Ovary (tissue), 9 donors: ENCODE results near the gene SSR4. TPM values are rescaled to one million over a fixed set of nuclear protein-coding genes. Genes with fewer than 3 reads are reported as not detected.

ENCODE experiments used
- DNase-seq, 5 donors: peaks; one replicate each; pipeline ENCODE4 v3.0.0-alpha.2; 2019 to 2020
- H3K27ac ChIP-seq, 2 donors: fragments of 200-600 bp; one replicate each; pipeline versions ENCODE4 v1.5.1 to v1.8.0; 2019 to 2022
- H3K27me3 ChIP-seq: fragments of 200-600 bp; one replicate; pipeline ENCODE4 v1.8.0; 2022
- H3K36me3 ChIP-seq: fragments of 200-600 bp; sonication (generic); one replicate; pipeline ENCODE4 v1.5.1; 2019
- H3K4me1 ChIP-seq: one replicate; pipeline ENCODE4 v1.8.1; 2013; ENCODE audit warnings: mild to moderate bottlenecking, moderate library complexity; ENCODE audit not compliant: insufficient read depth
- H3K4me3 ChIP-seq: fragments of 200-600 bp; sonication (generic); one replicate; pipeline ENCODE4 v1.5.1; 2017
- H3K9me3 ChIP-seq, 2 donors: fragments of 200-600 bp in 1 of 2; sonication (generic) in 1 of 2; one replicate each; pipeline versions ENCODE4 v1.5.1 to v1.8.1; 2013 to 2019; ENCODE audit warnings: mild to moderate bottlenecking in 1 of 2, moderate library complexity in 1 of 2
- CTCF ChIP-seq, 3 donors: fragments of 450-650 bp in 2 of 3; fragments of 200-600 bp in 1 of 3; IDR thresholded peaks; one replicate each; pipeline versions ENCODE4 v1.5.1 to v1.8.0; 2016 to 2022; ENCODE audit warnings: antibody characterized with exemption in 3 of 3, mild to moderate bottlenecking in 1 of 3
- EP300 ChIP-seq: sonication (generic); formaldehyde crosslinking; IDR thresholded peaks from one replicate; pipeline ENCODE4 v1.6.1; 2017; ENCODE audit warnings: antibody characterized with exemption
- POLR2A ChIP-seq: fragments of 450-650 bp; IDR thresholded peaks from one replicate; pipeline ENCODE4 v1.6.1; 2017; ENCODE audit warnings: antibody characterized with exemption, mild to moderate bottlenecking, moderate library complexity
- WGBS, 3 donors: extraction: QIAGEN DNeasy Blood & Tissue Kit in 1 of 3; methylation state at CpG; one replicate each; pipeline versions ENCODE4 v1.1.5 to v1.1.7; 2013 to 2017; 5-methylcytosine and 5-hydroxymethylcytosine counted together
- intact Hi-C, 4 donors: fragments of 100-400 bp; cut with DNase I; formaldehyde crosslinking; loops; one replicate each; pipeline versions ENCODE4 v1.11.0 to v1.15.1; 2022 to 2023
- polyA plus RNA-seq, 2 donors: library from polyadenylated mRNA; stranded (reverse); fragments of 200-250 nt in 1 of 2; fragments of 350-450 nt in 1 of 2; fragmentation: Illumina TruSeq in 1 of 2; extraction: RNeasy Lipid Tissue Mini Kit (QIAGEN cat#74804) in 1 of 2; gene quantifications; one replicate each; pipeline ENCODE4 v1.2.3, GENCODE V29; 2013 to 2014
- total RNA-seq, 7 donors: library from RNA; depleted of rRNA in 2 of 7; stranded (reverse); fragments of >200 nt in 2 of 7; fragmentation: NEBNext Ultra II Directional in 3 of 7; extraction: Animal tissue kit (Norgen Biotek cat#: 25700) in 3 of 7; gene quantifications; one replicate each; pipeline versions ENCODE4 v1.1.0 to v1.2.4, GENCODE V29; 2016 to 2023
- donor health status: DM: no; HTN: no; CAD: no; lungs with moderate emphysema.
- donor health status: DM: no; HTN: no; CAD: no.
- donor health status: Bipolar disorder and iron deficiency.
- donor health status: DM: yes; HTN: yes; CAD: no.
- donor health status: DM: no; HTN: no; CAD: no.
- donor health status: DM: yes; HTN: yes; CAD: no.

The SSR4 gene
- total and polyA plus RNA-seq, 9 donors = 120 to 261 (median 155) TPM

DNA sequence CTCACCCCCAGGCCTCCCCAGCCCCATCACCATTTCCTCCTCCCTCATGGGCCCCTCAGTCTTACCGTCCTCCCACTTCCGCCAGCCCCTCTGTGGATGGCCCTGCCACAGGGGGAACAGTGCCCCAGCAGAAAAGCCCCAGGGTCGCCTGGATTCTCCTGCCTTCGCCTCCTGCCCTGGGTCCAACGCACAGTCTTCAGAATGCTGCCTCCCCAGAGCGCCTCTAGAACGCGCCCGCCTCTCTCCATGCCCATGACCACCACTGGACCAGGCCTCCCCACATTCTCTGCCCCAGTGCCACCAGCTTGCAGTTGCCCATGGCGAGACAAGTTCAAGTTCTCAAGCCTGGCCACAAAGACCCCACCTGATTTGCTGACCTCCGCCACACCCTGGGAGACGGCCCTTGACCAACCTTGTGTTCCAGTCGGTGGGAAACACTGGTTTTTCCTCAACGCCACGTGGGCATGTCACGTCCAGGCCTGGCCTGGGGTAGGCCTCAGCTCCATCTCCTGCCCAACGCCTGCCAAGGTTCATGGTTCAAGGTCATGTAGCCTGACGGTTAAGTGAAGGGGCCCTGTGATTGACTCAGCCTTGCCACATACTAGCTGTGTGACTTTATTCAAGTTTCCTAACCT, 31.1 kb upstream of the SSR4 start:
- intact Hi-C loops = loop anchor here in 1 of 4 donors (5.0 kb wide), 1 partner anchor 189 kb away; no protein-coding TSS in a partner anchor
- Histone ChIP-seq H3K4me1 (no peaks in the 10 kb centered on the region), H3K27me3 (no peaks in the 10 kb centered on the region), H3K27ac (no peak overlapping the region), H3K4me3 (no peak overlapping the region), H3K9me3 (no peaks in the 10 kb centered on the region), H3K36me3 (no peaks in the 10 kb centered on the region)
- DNase-seq = peak in 2 of 5 donors; percentile 28 to 35
- TF ChIP-seq POLR2A (no peak), EP300 (no peak), CTCF (IDR thresholded peaks at IDR 0.05) (no peak)
- WGBS, 3 donors = 85 to 88% (median 88%) methylated on average over 18 of the region's 18 CpGs

- peak; percentile 64 to 81 (median 74) for DNase-seq
- TF ChIP-seq POLR2A (peak; percentile 10), EP300 (no peak), CTCF (IDR thresholded peaks at IDR 0.05) (peak; percentile 58 to 71 (median 66))
- Histone ChIP-seq H3K9me3 (no peaks in the 10 kb centered on the region), H3K4me1 (no peaks in the 10 kb centered on the region), H3K27me3 (no peaks in the 10 kb centered on the region), H3K27ac (no peak within 1 kb of the TSS), H3K36me3 (no peaks in the 10 kb centered on the region), H3K4me3 (peak within 1 kb of the TSS; percentile 27)
- intact Hi-C loops = loop anchor here in 2 of 4 donors (2.0 to 5.0 kb wide), 2 partner anchors 188 to 189 kb away; no protein-coding TSS in a partner anchor
- WGBS, 3 donors = 35 to 38% (median 38%) methylated on average over 26 of the region's 26 CpGs
Observed at GRCh38 chrX:153763989-153764755, 30.3 kb upstream of the SSR4 start, which contains the start of gene PLXNB3. TSS of gene PLXNB3 (plus strand) at chrX:153764249. CDS start at chrX:153765536, 1,287 bp downstream.

- 82 to 91% (median 88%) methylated on average over 5 to 7 of the region's 7 CpGs for WGBS, 3 donors
- no peaks in the 10 kb centered on the region for H3K27me3 ChIP-seq
- H3K36me3 ChIP-seq = no peaks in the 10 kb centered on the region
- H3K27ac ChIP-seq = no peak overlapping the region
- H3K9me3 ChIP-seq = no peaks in the 10 kb centered on the region
- H3K4me3 ChIP-seq = peak overlapping the region; percentile 27
- H3K4me1 ChIP-seq = no peaks in the 10 kb centered on the region
- intact Hi-C loops = loop anchor here (2.0 to 5.0 kb wide), 4 partner anchors 188 to 293 kb away; no protein-coding TSS in a partner anchor
- TF ChIP-seq POLR2A (no peak), CTCF (IDR thresholded peaks at IDR 0.05) (no peak), EP300 (no peak)
- peak in 1 of 5 donors; percentile 18 for DNase-seq
Observed at GRCh38 chrX:153764786-153765137, 29.7 kb upstream of the SSR4 start.

GRCh38 chrX:153765138-153766079, 29.1 kb upstream of the SSR4 start:
- peak overlapping the region; percentile 27 for H3K4me3 ChIP-seq
- TF ChIP-seq EP300 = no peak
- TF ChIP-seq CTCF (IDR thresholded peaks at IDR 0.05) = no peak
- TF ChIP-seq POLR2A = no peak
- 63 to 80% (median 79%) methylated on average over 24 to 27 of the region's 27 CpGs for WGBS, 3 donors
- H3K9me3 ChIP-seq = no peaks in the 10 kb centered on the region
- peak in 4 of 5 donors; percentile 25 to 66 (median 31) for DNase-seq
- no peaks in the 10 kb centered on the region for H3K36me3 ChIP-seq
- H3K4me1 ChIP-seq = no peaks in the 10 kb centered on the region
- no peak overlapping the region for H3K27ac ChIP-seq
- no peaks in the 10 kb centered on the region for H3K27me3 ChIP-seq
- intact Hi-C loops = loop anchor here (2.0 to 5.0 kb wide), 4 partner anchors 187 to 292 kb away; no protein-coding TSS in a partner anchor
